ENCODE results near the gene MACROD1. TPM values are rescaled to one million over a fixed set of nuclear protein-coding genes. Genes with fewer than 3 reads are reported as not detected.

The MACROD1 gene
- total RNA-seq, 2 donors from 2014 or later, result 37.9 to 48.0 TPM

- intact Hi-C loops (cut with DNase I), result no loop called here
- DNase-seq (peak; percentile 50), ATAC-seq (peak; percentile 74 to 91)
Observed at GRCh38 chr11:64139049-64139448, 26.9 kb downstream of the MACROD1 start.

- no peak for DNase-seq
- ATAC-seq, result no peak
- intact Hi-C loops (cut with DNase I), result no loop called here
Observed at GRCh38 chr11:64138398-64138797, 27.5 kb downstream of the MACROD1 start.

- ATAC-seq, result no peak
- intact Hi-C loops (cut with DNase I), result no loop called here
- DNase-seq, result no peak
Observed at GRCh38 chr11:64136765-64137441, 29.0 kb downstream of the MACROD1 start.

GRCh38 chr11:64135711-64136110 lies 30.2 kb downstream of the MACROD1 start:
- DNase-seq (no peak), ATAC-seq (no peak)
- intact Hi-C loops (cut with DNase I), result no loop called here

- intact Hi-C loops (cut with DNase I), result no loop called here
- DNase-seq, result no peak
- ATAC-seq, result peak in 1 of 2 donors; percentile 14
Observed at GRCh38 chr11:64134963-64135362, 30.9 kb downstream of the MACROD1 start.

GRCh38 chr11:64132982-64133705 lies 32.8 kb downstream of the MACROD1 start:
- DNase-seq (no peak), ATAC-seq (peak in 1 of 2 donors; percentile 12)
- intact Hi-C loops (cut with DNase I), result no loop called here

GRCh38 chr11:64132191-64132771 lies 33.6 kb downstream of the MACROD1 start:
- intact Hi-C loops (cut with DNase I), result no loop called here
- no peak for DNase-seq
- peak; percentile 25 to 29 for ATAC-seq

- no peak for DNase-seq
- no peak for ATAC-seq
- intact Hi-C loops (cut with DNase I), result no loop called here
Observed at GRCh38 chr11:64131683-64132190, 34.2 kb downstream of the MACROD1 start.

- intact Hi-C loops (cut with DNase I), result no loop called here
- DNase-seq, result no peak
- peak; percentile 19 to 60 for ATAC-seq
Observed at GRCh38 chr11:64130618-64131017, 35.3 kb downstream of the MACROD1 start.

GRCh38 chr11:64129403-64129802 lies 36.5 kb downstream of the MACROD1 start:
- ATAC-seq (no peak), DNase-seq (no peak)
- intact Hi-C loops (cut with DNase I), result no loop called here

GRCh38 chr11:64128255-64129006 lies 37.5 kb downstream of the MACROD1 start:
- ATAC-seq, result no peak
- intact Hi-C loops (cut with DNase I), result no loop called here

GRCh38 chr11:64127267-64128072 lies 38.4 kb downstream of the MACROD1 start:
- intact Hi-C loops (cut with DNase I), result no loop called here
- DNase-seq, result no peak
- ATAC-seq, result no peak

More at GRCh38 chr11:64128255-64129006, 37.5 kb downstream of the MACROD1 start:
- DNase-seq, result no peak

GRCh38 chr11:64126796-64127195 lies 39.1 kb downstream of the MACROD1 start:
- ATAC-seq (no peak), DNase-seq (no peak)
- intact Hi-C loops (cut with DNase I), result no loop called here

GRCh38 chr11:64126371-64126770 lies 39.5 kb downstream of the MACROD1 start:
- intact Hi-C loops (cut with DNase I), result no loop called here
- no peak for DNase-seq
- ATAC-seq, result no peak

- no peak for DNase-seq
- ATAC-seq, result no peak
- intact Hi-C loops (cut with DNase I), result no loop called here
Observed at GRCh38 chr11:64125676-64126075, 40.2 kb downstream of the MACROD1 start.

GRCh38 chr11:64124147-64124546 lies 41.8 kb downstream of the MACROD1 start:
- DNase-seq (no peak), ATAC-seq (no peak)
- intact Hi-C loops (cut with DNase I), result no loop called here

GRCh38 chr11:64123679-64124078 lies 42.2 kb downstream of the MACROD1 start:
- ATAC-seq (no peak), DNase-seq (no peak)
- intact Hi-C loops (cut with DNase I), result no loop called here

Data from left cardiac atrium (tissue), 4 donors.